WTC11 (cell line): ENCODE data around the gene NPAS2.

ENCODE experiments used
- CBFB ChIP-seq: sonication (generic); formaldehyde crosslinking; IDR thresholded peaks from 2 replicates; pipeline ENCODE4 v1.8.1; 2022; ENCODE audit warnings: mild to moderate bottlenecking, low read depth, missing genetic modification reagents
- GABPB1 ChIP-seq: sonication (generic); formaldehyde crosslinking; IDR thresholded peaks from 2 replicates; pipeline ENCODE4 v1.8.1; 2023; ENCODE audit warnings: mild to moderate bottlenecking, missing genetic modification reagents
- GRHL2 ChIP-seq: fragments of 250-450 bp; sonication (Bioruptor Pico); IDR thresholded peaks from 2 replicates; pipeline ENCODE4 v1.8.0; 2022; ENCODE audit warnings: mild to moderate bottlenecking, moderate library complexity; ENCODE audit not compliant: insufficient replicate concordance, severe bottlenecking
- NR1H2 ChIP-seq: sonication (generic); formaldehyde crosslinking; IDR thresholded peaks from 2 replicates; pipeline ENCODE4 v1.9.0; 2021; ENCODE audit warnings: mild to moderate bottlenecking, moderate library complexity, missing genetic modification reagents
- ZNF121 ChIP-seq: sonication (generic); formaldehyde crosslinking; IDR thresholded peaks from 2 replicates; pipeline ENCODE4 v1.8.0; 2023; ENCODE audit warnings: missing genetic modification reagents
- ZNF317 ChIP-seq: sonication (generic); formaldehyde crosslinking; IDR thresholded peaks from 2 replicates; pipeline ENCODE4 v1.8.1; 2023; ENCODE audit warnings: low read depth, mild to moderate bottlenecking, moderate library complexity, missing genetic modification reagents, borderline replicate concordance
- TF ChIP-seq, protein P1 (sequence below): fragments of 200-600 bp; IDR thresholded peaks from 2 replicates; pipeline ENCODE4 v1.8.0; 2022; ENCODE audit warnings: antibody characterized with exemption
- TF ChIP-seq, protein P2 (sequence below): fragments of 250-450 bp; sonication (Bioruptor Pico); IDR thresholded peaks from 2 replicates; pipeline ENCODE4 v1.9.0; 2021; ENCODE audit warnings: mild to moderate bottlenecking

DNA sequence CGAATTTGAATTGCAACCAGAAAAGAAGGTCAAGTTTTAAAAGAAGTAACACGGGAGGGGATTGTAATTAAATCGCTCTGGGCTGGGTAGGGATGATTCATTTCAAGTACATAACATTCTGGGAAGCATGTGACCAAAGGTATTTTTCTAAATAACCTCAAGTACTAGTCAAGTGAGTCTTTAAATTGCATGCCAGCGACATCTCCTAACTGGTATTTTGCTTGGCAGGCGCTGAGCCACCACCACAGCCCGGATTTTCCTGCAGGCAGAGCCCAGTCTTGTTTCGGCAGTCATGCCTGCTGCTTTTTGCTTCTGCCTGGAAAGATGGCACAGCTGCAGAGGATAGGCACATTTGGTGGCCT lies 33.7 kb upstream of the NPAS2 start:
- TF ChIP-seq, protein P1, sequence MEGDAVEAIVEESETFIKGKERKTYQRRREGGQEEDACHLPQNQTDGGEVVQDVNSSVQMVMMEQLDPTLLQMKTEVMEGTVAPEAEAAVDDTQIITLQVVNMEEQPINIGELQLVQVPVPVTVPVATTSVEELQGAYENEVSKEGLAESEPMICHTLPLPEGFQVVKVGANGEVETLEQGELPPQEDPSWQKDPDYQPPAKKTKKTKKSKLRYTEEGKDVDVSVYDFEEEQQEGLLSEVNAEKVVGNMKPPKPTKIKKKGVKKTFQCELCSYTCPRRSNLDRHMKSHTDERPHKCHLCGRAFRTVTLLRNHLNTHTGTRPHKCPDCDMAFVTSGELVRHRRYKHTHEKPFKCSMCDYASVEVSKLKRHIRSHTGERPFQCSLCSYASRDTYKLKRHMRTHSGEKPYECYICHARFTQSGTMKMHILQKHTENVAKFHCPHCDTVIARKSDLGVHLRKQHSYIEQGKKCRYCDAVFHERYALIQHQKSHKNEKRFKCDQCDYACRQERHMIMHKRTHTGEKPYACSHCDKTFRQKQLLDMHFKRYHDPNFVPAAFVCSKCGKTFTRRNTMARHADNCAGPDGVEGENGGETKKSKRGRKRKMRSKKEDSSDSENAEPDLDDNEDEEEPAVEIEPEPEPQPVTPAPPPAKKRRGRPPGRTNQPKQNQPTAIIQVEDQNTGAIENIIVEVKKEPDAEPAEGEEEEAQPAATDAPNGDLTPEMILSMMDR: no peak
- TF ChIP-seq CBFB (CRISPR knock-in tag) (no peak), ZNF317 (CRISPR knock-in tag) (no peak), GRHL2 (CRISPR knock-in tag) (no peak), ZNF121 (CRISPR knock-in tag) (no peak), GABPB1 (CRISPR knock-in tag) (no peak), NR1H2 (no peak)
- TF ChIP-seq, protein P2, sequence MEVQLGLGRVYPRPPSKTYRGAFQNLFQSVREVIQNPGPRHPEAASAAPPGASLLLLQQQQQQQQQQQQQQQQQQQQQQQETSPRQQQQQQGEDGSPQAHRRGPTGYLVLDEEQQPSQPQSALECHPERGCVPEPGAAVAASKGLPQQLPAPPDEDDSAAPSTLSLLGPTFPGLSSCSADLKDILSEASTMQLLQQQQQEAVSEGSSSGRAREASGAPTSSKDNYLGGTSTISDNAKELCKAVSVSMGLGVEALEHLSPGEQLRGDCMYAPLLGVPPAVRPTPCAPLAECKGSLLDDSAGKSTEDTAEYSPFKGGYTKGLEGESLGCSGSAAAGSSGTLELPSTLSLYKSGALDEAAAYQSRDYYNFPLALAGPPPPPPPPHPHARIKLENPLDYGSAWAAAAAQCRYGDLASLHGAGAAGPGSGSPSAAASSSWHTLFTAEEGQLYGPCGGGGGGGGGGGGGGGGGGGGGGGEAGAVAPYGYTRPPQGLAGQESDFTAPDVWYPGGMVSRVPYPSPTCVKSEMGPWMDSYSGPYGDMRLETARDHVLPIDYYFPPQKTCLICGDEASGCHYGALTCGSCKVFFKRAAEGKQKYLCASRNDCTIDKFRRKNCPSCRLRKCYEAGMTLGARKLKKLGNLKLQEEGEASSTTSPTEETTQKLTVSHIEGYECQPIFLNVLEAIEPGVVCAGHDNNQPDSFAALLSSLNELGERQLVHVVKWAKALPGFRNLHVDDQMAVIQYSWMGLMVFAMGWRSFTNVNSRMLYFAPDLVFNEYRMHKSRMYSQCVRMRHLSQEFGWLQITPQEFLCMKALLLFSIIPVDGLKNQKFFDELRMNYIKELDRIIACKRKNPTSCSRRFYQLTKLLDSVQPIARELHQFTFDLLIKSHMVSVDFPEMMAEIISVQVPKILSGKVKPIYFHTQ: no peak
